HepG2 (cell line): Measurements from ENCODE around the gene FAM193A. TPM values are rescaled to one million over a fixed set of nuclear protein-coding genes. Genes with fewer than 3 reads are reported as not detected.

Source experiments
- ATAC-seq: fragments of 200-7000 bp; cut with Tn5 transposase; 3 replicates; pipeline ENCODE4 v1.9.1; 2020; ENCODE audit warnings: mild to moderate bottlenecking, moderate library complexity
- BruUV-seq: library from RNA; stranded (reverse); fragments of 400-500 nt; replicated peaks from 2 replicates; lab custom pipeline; 2021; lab: Mats Ljungman, UMichigan
- CTCF ChIA-PET: fragments of 300-600 bp; formaldehyde crosslinking; extraction: SDS; loops from one replicate; lab custom pipeline; 2021; ENCODE audit warnings: low total read pairs, inconsistent platforms, low intra/inter-chr PET ratio; lab: Yijun Ruan, JAX
- POLR2A ChIA-PET: fragments of 350-600 bp; sonication (Branson Sonifier 250); formaldehyde crosslinking; loops from one replicate; lab custom pipeline; 2020; ENCODE audit warnings: antibody characterized with exemption, inconsistent platforms; lab: Yijun Ruan, JAX
- DNase-seq: peaks from one replicate; pipeline ENCODE4 v3.0.0-alpha.2; 2015; ENCODE audit warnings: low spot score
- FAIRE-seq: peaks from 3 replicates; lab custom pipeline; 2011; peaks lifted over from hg19 to GRCh38; lab: Jason Lieb, UNC
- H2AFZ ChIP-seq: one replicate; pipeline ENCODE4 v1.6.1; 2011; ENCODE audit warnings: low read length, inconsistent platforms
- H3K27ac ChIP-seq: fragments of 300-600 bp; 3 replicates; pipeline ENCODE4 v1.8.0; 2011; ENCODE audit warnings: mixed run types, mild to moderate bottlenecking, mixed read lengths, low read length, inconsistent platforms; ENCODE audit not compliant: insufficient read depth; ENCODE audit errors: extremely low read length
- H3K27me3 ChIP-seq, 2 experiments: fragments of 200-600 bp in 1 of 2; 2 replicates in 1 of 2; 3 replicates in 1 of 2; pipeline versions ENCODE4 v1.6.0 to v1.8.0; 2011; ENCODE audit warnings: low read length in 2 of 2, mild to moderate bottlenecking in 2 of 2, moderate library complexity in 2 of 2, inconsistent platforms in 1 of 2; ENCODE audit not compliant: insufficient read depth in 2 of 2, control insufficient read depth in 1 of 2
- H3K36me3 ChIP-seq, 2 experiments: fragments of 200-600 bp in 1 of 2; replicated peaks in 1 of 2; 2 replicates in 1 of 2; 3 replicates in 1 of 2; pipeline versions ENCODE4 v1.5.1 to v1.8.0; 2011; ENCODE audit warnings: low read length in 2 of 2, inconsistent platforms in 1 of 2; ENCODE audit not compliant: insufficient read depth in 2 of 2, control insufficient read depth in 1 of 2
- H3K4me1 ChIP-seq: 2 replicates; pipeline ENCODE4 v1.5.1; 2012; ENCODE audit warnings: low read length, inconsistent platforms; ENCODE audit not compliant: insufficient read depth
- H3K4me2 ChIP-seq: 2 replicates; pipeline ENCODE4 v1.6.0; 2011; ENCODE audit warnings: low read depth, low read length, inconsistent platforms
- H3K4me3 ChIP-seq, 3 experiments: fragments of 200-600 bp in 1 of 3; sonication (generic), shearing (Covaris generic) in 1 of 3; replicated peaks in 1 of 3; 2 replicates each; pipeline ENCODE4 v1.5.1; 2011 to 2016; ENCODE audit warnings: low read length in 3 of 3, inconsistent platforms in 2 of 3, low read depth in 2 of 3, mild to moderate bottlenecking in 2 of 3, control low read depth in 1 of 3, mixed read lengths in 1 of 3; ENCODE audit not compliant: insufficient read depth in 1 of 3
- H3K79me2 ChIP-seq: one replicate; pipeline ENCODE4 v1.6.1; 2011; ENCODE audit warnings: low read length, inconsistent platforms; ENCODE audit not compliant: insufficient read depth
- H3K9ac ChIP-seq: 2 replicates; pipeline ENCODE4 v1.6.0; 2011; ENCODE audit warnings: mild to moderate bottlenecking, low read depth, low read length, inconsistent platforms; ENCODE audit not compliant: insufficient read depth
- H3K9me3 ChIP-seq: 2 replicates; pipeline ENCODE4 v1.5.1; 2012; ENCODE audit warnings: mild to moderate bottlenecking, low read length
- H4K20me1 ChIP-seq: 2 replicates; pipeline ENCODE4 v1.6.0; 2011; ENCODE audit warnings: inconsistent platforms, mild to moderate bottlenecking, low read length, moderate library complexity; ENCODE audit not compliant: insufficient read depth
- AGO2 ChIP-seq: fragments of 200-400 bp; formaldehyde crosslinking; optimal IDR thresholded peaks from 2 replicates; pipeline ENCODE3; 2017; ENCODE audit warnings: mild to moderate bottlenecking, low read depth, low read length, moderate library complexity
- BATF2 ChIP-seq: sonication (generic); formaldehyde crosslinking; IDR thresholded peaks from 2 replicates; pipeline ENCODE4 v1.8.0; 2022; ENCODE audit warnings: mild to moderate bottlenecking, missing genetic modification reagents, moderate library complexity
- HNF4G ChIP-seq, 2 experiments: sonication (generic) in 1 of 2; formaldehyde crosslinking in 1 of 2; IDR thresholded peaks; 2 replicates each; pipeline versions ENCODE4 v1.4.0 to v1.6.1; 2011 to 2020; ENCODE audit warnings: borderline replicate concordance in 2 of 2, low read depth in 2 of 2, mild to moderate bottlenecking in 2 of 2, low read length in 1 of 2, missing genetic modification reagents in 1 of 2, moderate library complexity in 1 of 2
- ONECUT2 ChIP-seq: sonication (generic); formaldehyde crosslinking; IDR thresholded peaks from 2 replicates; pipeline ENCODE4 v1.4.0; 2020; ENCODE audit warnings: missing genetic modification reagents
- SETDB1 ChIP-seq: sonication (generic); formaldehyde crosslinking; IDR thresholded peaks from 2 replicates; pipeline ENCODE4 v1.5.1; 2020; ENCODE audit warnings: missing genetic modification reagents, mild to moderate bottlenecking, borderline replicate concordance
- TAF15 ChIP-seq: fragments of 200-400 bp; formaldehyde crosslinking; IDR thresholded peaks from one replicate; pipeline ENCODE4 v1.6.1; 2018; ENCODE audit warnings: mild to moderate bottlenecking, low read depth, low read length; ENCODE audit not compliant: poor library complexity, severe bottlenecking
- TCF7L2 ChIP-seq: IDR thresholded peaks from 2 replicates; pipeline ENCODE4 v1.6.1; 2011; ENCODE audit warnings: mild to moderate bottlenecking, low read depth, low read length, moderate library complexity
- ZBTB21 ChIP-seq: sonication (generic); formaldehyde crosslinking; IDR thresholded peaks from 2 replicates; pipeline ENCODE4 v1.4.0; 2020; ENCODE audit warnings: missing genetic modification reagents
- ZNF550 ChIP-seq: sonication (generic); formaldehyde crosslinking; IDR thresholded peaks from 2 replicates; pipeline ENCODE4 v1.4.0; 2020; ENCODE audit warnings: mild to moderate bottlenecking, missing genetic modification reagents, borderline replicate concordance
- ZNF564 ChIP-seq: sonication (generic); formaldehyde crosslinking; IDR thresholded peaks from 2 replicates; pipeline ENCODE4 v1.8.1; 2023; ENCODE audit warnings: mild to moderate bottlenecking, missing genetic modification reagents
- ZNF749 ChIP-seq: sonication (generic); formaldehyde crosslinking; IDR thresholded peaks from 2 replicates; pipeline ENCODE4 v1.8.0; 2022; ENCODE audit warnings: mild to moderate bottlenecking, missing genetic modification reagents, moderate library complexity, borderline replicate concordance
- WGBS: methylation state at CpG from one replicate; pipeline ENCODE4 v1.1.6; 2017; ENCODE audit warnings: low lambda C conversion rate; 5-methylcytosine and 5-hydroxymethylcytosine counted together
- in situ Hi-C: cut with HindIII; loops from 2 replicates; pipeline ENCODE4 v1.10.0; 2017; ENCODE audit warnings: low pct_unique_long_range_greater_than_20kb; ENCODE audit not compliant: extremely low pct_ligation_motif_present
- intact Hi-C: fragments of 100-400 bp; cut with micrococcal nuclease; formaldehyde crosslinking; loops from one replicate; pipeline ENCODE4 v1.10.0; 2022; ENCODE audit not compliant: unreplicated experiment
- polyA plus RNA-seq, 8 experiments: library from polyadenylated mRNA; depleted of rRNA in 3 of 8; stranded (reverse) in 7 of 8; unstranded in 1 of 8; fragments of >200 nt; fragmentation: Illumina TruSeq in 4 of 8; extraction: Trizol in 4 of 8; gene quantifications; 2 replicates each; pipeline versions ENCODE4 v1.2.1 to v1.2.3, GENCODE V29; 2011 to 2016; ENCODE audit warnings: low read depth in 4 of 8, missing spikeins in 1 of 8, mixed read lengths in 1 of 8; ENCODE audit not compliant: insufficient read depth in 1 of 8
- total RNA-seq, 5 experiments: library from RNA; depleted of rRNA; stranded (reverse); fragments of >200 nt; fragmentation: Illumina TruSeq; extraction: Trizol; gene quantifications; 2 replicates each; pipeline ENCODE4 v1.2.3, GENCODE V29; 2016; ENCODE audit warnings: low read depth in 1 of 5

Gene FAM193A
- total and polyA plus RNA-seq, 2 of the 13 experiments (the other 11 are each of a cell fraction or from before 2014, with no cell fraction given) = 5.7 to 8.7 TPM

DNA sequence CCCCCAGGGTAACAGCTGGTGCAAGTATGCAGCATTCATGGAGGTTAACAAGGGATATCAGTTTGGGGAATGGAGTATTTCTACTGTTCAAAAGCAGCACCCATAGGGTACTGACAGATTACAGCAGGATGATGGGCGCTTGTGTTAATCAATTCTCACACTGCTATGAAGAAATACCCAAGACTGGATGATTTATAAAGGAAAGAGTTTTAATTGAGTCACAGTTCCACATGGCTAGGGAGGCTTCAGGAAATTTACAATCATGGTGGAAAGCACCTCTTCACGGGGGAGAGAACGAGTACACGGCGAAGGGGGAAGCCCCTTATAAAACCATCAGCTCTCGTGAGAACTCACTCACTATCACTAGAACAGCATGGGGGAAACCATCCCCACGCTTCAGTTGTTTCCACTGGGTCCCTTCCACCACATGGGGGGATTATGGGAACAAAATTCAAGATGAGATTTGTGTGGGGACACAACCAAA lies 155.5 kb downstream of the FAM193A start (continued):
- no peak for TF ChIP-seq ONECUT2 (CRISPR knock-in tag)
- no peak for TF ChIP-seq ZNF550 (CRISPR knock-in tag)
- no peak for TF ChIP-seq ZBTB21 (CRISPR knock-in tag)
- no peak for TF ChIP-seq BATF2 (CRISPR knock-in tag)
- TF ChIP-seq TCF7L2 = no peak
- no peak for TF ChIP-seq ZNF749 (CRISPR knock-in tag)
- TF ChIP-seq, all 625 proteins: peak for 0

- ChIA-PET POLR2A (no interaction called here), CTCF (no interaction called here)
- 0 out of 2 replicates have a peak, but pooled peaks cover 2% of the 10 kb centered on the region for H4K20me1 ChIP-seq
- no peaks in the 10 kb centered on the region for H3K79me2 ChIP-seq
- no peak overlapping the region for H3K4me2 ChIP-seq
- no peak overlapping the region for H3K4me3 ChIP-seq
- in situ Hi-C loops = no loop called here
- no peak for TF ChIP-seq TAF15
- TF ChIP-seq HNF4G (IDR thresholded peaks at IDR 0.05; ENCODE audit: borderline replicate concordance, low read depth, low read length) = no peak
- no peak for TF ChIP-seq HNF4G (CRISPR knock-in tag; IDR thresholded peaks at IDR 0.05; ENCODE audit: borderline replicate concordance, low read depth)
- no peak for TF ChIP-seq ZNF564
- no peak for TF ChIP-seq SETDB1 (CRISPR knock-in tag)
- TF ChIP-seq AGO2 = peak; percentile 19
- DNase-seq = no peak
- intact Hi-C loops = no loop called here
- no peak overlapping the region for H3K9ac ChIP-seq
- BruUV-seq = no TSS peak
- no peak overlapping the region for H2AFZ ChIP-seq
- ATAC-seq = no peak
- H3K4me1 ChIP-seq = peaks cover 17% of the 10 kb centered on the region
- peaks cover 42 to 90% of the 10 kb centered on the region in 2 experiments for H3K36me3 ChIP-seq
- H3K27ac ChIP-seq = no peak overlapping the region
- no peak for FAIRE-seq
- no peaks in the 10 kb centered on the region for H3K9me3 ChIP-seq
- WGBS = over 99% methylated on average over 8 of the region's 16 CpGs
- no peaks in the 10 kb centered on the region for H3K27me3 ChIP-seq
These were observed 158.2 kb downstream of the FAM193A start for GRCh38 chr4:2694691-2695090.
